ENCODE results near the gene SPNS2.

DNA sequence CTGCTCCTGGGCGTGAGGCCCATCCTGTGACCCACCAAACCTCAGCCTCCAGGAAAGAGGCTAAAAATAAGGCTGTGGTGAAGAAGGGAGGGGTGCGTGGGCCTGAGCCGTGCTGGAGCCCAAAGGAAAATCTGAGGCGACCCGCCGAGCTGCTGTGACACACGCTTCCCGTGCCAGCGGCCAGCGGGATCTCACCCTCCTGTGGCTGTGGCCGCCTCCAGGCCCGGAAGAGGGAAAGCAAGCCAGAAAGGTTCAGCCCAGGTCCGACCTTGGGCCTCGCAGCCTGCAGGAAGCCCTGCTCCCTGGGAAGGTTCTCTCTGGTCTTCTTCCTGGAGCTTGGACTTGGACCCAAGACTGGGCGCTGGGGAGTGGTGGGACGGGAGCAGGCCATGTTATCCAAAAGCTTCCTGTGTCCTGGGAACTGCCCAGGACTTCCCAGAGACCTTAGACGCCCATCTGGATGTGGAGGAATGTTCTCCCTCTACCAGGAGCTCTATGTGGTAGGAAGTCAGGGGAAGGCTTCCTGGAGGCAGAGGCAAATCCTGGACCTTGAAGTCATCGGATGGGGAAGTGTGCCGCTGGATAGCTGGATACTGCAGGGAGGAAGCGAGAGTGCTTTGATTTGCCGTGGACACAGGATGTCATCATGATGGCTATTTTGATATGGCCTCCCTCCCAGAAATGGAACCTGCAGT is 11.4 kb downstream of the SPNS2 start:
- TF ChIP-seq, protein P1, sequence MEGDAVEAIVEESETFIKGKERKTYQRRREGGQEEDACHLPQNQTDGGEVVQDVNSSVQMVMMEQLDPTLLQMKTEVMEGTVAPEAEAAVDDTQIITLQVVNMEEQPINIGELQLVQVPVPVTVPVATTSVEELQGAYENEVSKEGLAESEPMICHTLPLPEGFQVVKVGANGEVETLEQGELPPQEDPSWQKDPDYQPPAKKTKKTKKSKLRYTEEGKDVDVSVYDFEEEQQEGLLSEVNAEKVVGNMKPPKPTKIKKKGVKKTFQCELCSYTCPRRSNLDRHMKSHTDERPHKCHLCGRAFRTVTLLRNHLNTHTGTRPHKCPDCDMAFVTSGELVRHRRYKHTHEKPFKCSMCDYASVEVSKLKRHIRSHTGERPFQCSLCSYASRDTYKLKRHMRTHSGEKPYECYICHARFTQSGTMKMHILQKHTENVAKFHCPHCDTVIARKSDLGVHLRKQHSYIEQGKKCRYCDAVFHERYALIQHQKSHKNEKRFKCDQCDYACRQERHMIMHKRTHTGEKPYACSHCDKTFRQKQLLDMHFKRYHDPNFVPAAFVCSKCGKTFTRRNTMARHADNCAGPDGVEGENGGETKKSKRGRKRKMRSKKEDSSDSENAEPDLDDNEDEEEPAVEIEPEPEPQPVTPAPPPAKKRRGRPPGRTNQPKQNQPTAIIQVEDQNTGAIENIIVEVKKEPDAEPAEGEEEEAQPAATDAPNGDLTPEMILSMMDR (IDR thresholded peaks at IDR 0.05), result no peak
- peak in 2 of 4 donors; percentile 6 to 41 for TF ChIP-seq EP300 (IDR thresholded peaks at IDR 0.05)

Data from upper lobe of left lung (tissue), 4 donors.